ENCODE data around the gene HCFC2.
"Not testable (repeated sequence)": the region's sequence is repeated elsewhere in the genome, so short reads cannot be mapped to it uniquely, and the experiment has no call there.

HCFC2 gene

GRCh38 chr12:104057771-104058197 lies 6.5 kb upstream of the HCFC2 start:
- no peak for DNase-seq (ENCODE audit: low read depth)

- no peak for DNase-seq (ENCODE audit: low read depth)
These were observed 5.5 kb upstream of the HCFC2 start for GRCh38 chr12:104058802-104059201.

GRCh38 chr12:104059963-104060362 lies 4.4 kb upstream of the HCFC2 start:
- DNase-seq (ENCODE audit: low read depth), result no peak

GRCh38 chr12:104060791-104061190 lies 3.5 kb upstream of the HCFC2 start:
- DNase-seq (ENCODE audit: low read depth), result no peak

GRCh38 chr12:104063712-104064030 lies 660 bp upstream of the HCFC2 start:
- DNase-seq (ENCODE audit: low read depth), result no peak

GRCh38 chr12:104064842-104065427 lies 604 bp downstream of the HCFC2 start:
- no peak for DNase-seq (ENCODE audit: low read depth)

GRCh38 chr12:104072099-104072498 lies 7.8 kb downstream of the HCFC2 start:
- DNase-seq (ENCODE audit: low read depth), result no peak

- DNase-seq (ENCODE audit: low read depth), result no peak
These were observed 9.4 kb downstream of the HCFC2 start for GRCh38 chr12:104073699-104074098.

- no peak for DNase-seq (ENCODE audit: low read depth)
These were observed 14.7 kb downstream of the HCFC2 start for GRCh38 chr12:104079024-104079423.

- no peak for DNase-seq (ENCODE audit: low read depth)
These were observed 16.4 kb downstream of the HCFC2 start for GRCh38 chr12:104080764-104081163.

- DNase-seq (ENCODE audit: low read depth), result peak; percentile 21
These were observed 19.6 kb downstream of the HCFC2 start for GRCh38 chr12:104083769-104084475.

- no peak for DNase-seq (ENCODE audit: low read depth)
These were observed 26.4 kb downstream of the HCFC2 start for GRCh38 chr12:104090685-104091084.

- DNase-seq (ENCODE audit: low read depth), result no peak
These were observed 26.8 kb downstream of the HCFC2 start for GRCh38 chr12:104091136-104091535.

GRCh38 chr12:104094284-104094683 lies 30.0 kb downstream of the HCFC2 start:
- no peak for DNase-seq (ENCODE audit: low read depth)

- DNase-seq (ENCODE audit: low read depth), result no peak
These were observed 31.0 kb downstream of the HCFC2 start for GRCh38 chr12:104095289-104095688.

GRCh38 chr12:104097954-104098353 lies 33.6 kb downstream of the HCFC2 start:
- no peak for DNase-seq (ENCODE audit: low read depth)

- DNase-seq (ENCODE audit: low read depth), result no peak
These were observed 41.1 kb downstream of the HCFC2 start for GRCh38 chr12:104105461-104105860.

- DNase-seq (ENCODE audit: low read depth), result no peak
These were observed 42.6 kb downstream of the HCFC2 start for GRCh38 chr12:104106965-104107364.

GRCh38 chr12:104108755-104109445 lies 44.6 kb downstream of the HCFC2 start:
- DNase-seq (ENCODE audit: low read depth), result peak; percentile 77

GRCh38 chr12:104109446-104110271 lies 45.3 kb downstream of the HCFC2 start:
- no peak for DNase-seq (ENCODE audit: low read depth)

GRCh38 chr12:104114834-104115586 lies 50.7 kb downstream of the HCFC2 start:
- DNase-seq (ENCODE audit: low read depth), result not testable (repeated sequence)

- no peak for DNase-seq (ENCODE audit: low read depth)
These were observed 51.2 kb downstream of the HCFC2 start for GRCh38 chr12:104115587-104115975.
